Esophagus (tissue), 2 donors: ENCODE results near the gene GNMT. TPM values are rescaled to one million over a fixed set of nuclear protein-coding genes. Genes with fewer than 3 reads are reported as not detected.

ENCODE experiments used
- H3K27ac ChIP-seq, 2 donors: one replicate each; pipeline ENCODE4 v1.5.1; 2013; ENCODE audit warnings: low read depth in 2 of 2, mild to moderate bottlenecking in 2 of 2, inconsistent platforms in 1 of 2, low read length in 1 of 2, moderate library complexity in 1 of 2
- H3K27me3 ChIP-seq, 2 donors: one replicate each; pipeline ENCODE4 v1.6.1; 2013; ENCODE audit warnings: low read length in 2 of 2, control low read depth in 1 of 2, mild to moderate bottlenecking in 1 of 2; ENCODE audit not compliant: insufficient read depth in 2 of 2, control insufficient read depth in 1 of 2
- H3K36me3 ChIP-seq, 2 donors: one replicate each; pipeline ENCODE4 v1.6.1; 2013; ENCODE audit warnings: low read length in 1 of 2; ENCODE audit not compliant: control insufficient read depth in 2 of 2, insufficient read depth in 2 of 2
- H3K4me1 ChIP-seq, 2 donors: one replicate each; pipeline ENCODE4 v1.6.1; 2013; ENCODE audit warnings: low read length in 1 of 2; ENCODE audit not compliant: control insufficient read depth in 2 of 2, insufficient read depth in 2 of 2
- H3K4me3 ChIP-seq, 2 donors: one replicate each; pipeline ENCODE4 v1.5.1; 2013; ENCODE audit warnings: low read length in 2 of 2, mild to moderate bottlenecking in 2 of 2, low read depth in 1 of 2, moderate library complexity in 1 of 2
- H3K9me3 ChIP-seq, 2 donors: one replicate each; pipeline ENCODE4 v1.6.1; 2013; ENCODE audit warnings: mild to moderate bottlenecking in 2 of 2, low read depth in 1 of 2, low read length in 1 of 2, moderate library complexity in 1 of 2; ENCODE audit not compliant: control insufficient read depth in 2 of 2, insufficient read depth in 1 of 2
- WGBS, 2 donors: extraction: QIAGEN DNeasy Blood & Tissue Kit; methylation state at CpG; one replicate each; pipeline ENCODE4 v1.1.7; 2013; 5-methylcytosine and 5-hydroxymethylcytosine counted together
- polyA plus RNA-seq, 2 donors: library from polyadenylated mRNA; stranded (reverse); fragments of 200-250 nt; gene quantifications; one replicate each; pipeline ENCODE4 v1.2.3, GENCODE V29; 2013
- donor health status: healthy with polysubstance abuse.
- donor health status: Bipolar disorder and iron deficiency.

GNMT gene
- under 1 TPM; 0.18 to 0.67 TPM for polyA plus RNA-seq

DNA sequence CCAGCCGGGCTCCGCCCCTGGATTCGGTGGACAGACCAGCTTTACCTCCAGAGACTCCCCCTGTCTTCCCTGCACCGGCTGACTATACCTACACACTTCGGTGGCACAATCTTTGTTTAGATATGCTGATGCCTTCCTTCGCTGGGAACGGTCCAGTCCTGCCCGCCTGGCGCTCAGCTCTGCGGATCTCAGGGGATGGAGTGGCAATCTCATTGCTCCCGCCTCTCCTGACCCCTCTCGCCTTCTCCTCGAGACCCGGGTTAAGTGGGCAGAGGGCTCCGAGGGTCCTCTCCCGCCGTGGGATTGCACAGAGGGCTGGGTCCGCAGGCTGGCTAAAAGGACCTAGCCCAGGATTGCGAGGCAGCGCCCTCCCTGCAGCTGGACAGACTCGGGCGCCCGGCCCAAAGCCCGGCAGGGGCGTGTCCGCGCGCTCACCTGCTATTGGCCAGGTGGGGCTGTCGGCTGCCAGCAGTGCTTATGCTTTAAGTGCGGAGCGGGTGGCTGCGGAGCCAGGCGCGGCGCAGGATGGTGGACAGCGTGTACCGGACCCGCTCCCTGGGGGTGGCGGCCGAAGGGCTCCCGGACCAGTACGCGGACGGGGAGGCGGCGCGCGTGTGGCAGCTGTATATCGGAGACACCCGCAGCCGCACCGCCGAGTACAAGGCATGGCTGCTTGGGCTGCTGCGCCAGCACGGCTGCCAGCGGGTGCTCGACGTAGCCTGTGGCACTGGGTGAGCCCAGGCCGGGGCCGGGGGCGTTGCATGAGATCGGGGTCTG lies at the start of gene GNMT:
TSS of gene GNMT (plus strand) at position 512 of the 777 bp plus-strand sequence. CDS start at position 526, 14 bp downstream.
- Histone ChIP-seq H3K4me1 (peaks cover 0 to 6% of the 10 kb centered on the region in 2 donors), H3K4me3 (peak within 1 kb of the TSS; percentile 38 to 49), H3K36me3 (peaks cover 4 to 21% of the 10 kb centered on the region in 2 donors), H3K27me3 (no peaks in the 10 kb centered on the region), H3K9me3 (no peaks in the 10 kb centered on the region), H3K27ac (no peak within 1 kb of the TSS)
- WGBS, 2 donors: 4% methylated on average over 58 to 62 of the region's 62 CpGs

DNA sequence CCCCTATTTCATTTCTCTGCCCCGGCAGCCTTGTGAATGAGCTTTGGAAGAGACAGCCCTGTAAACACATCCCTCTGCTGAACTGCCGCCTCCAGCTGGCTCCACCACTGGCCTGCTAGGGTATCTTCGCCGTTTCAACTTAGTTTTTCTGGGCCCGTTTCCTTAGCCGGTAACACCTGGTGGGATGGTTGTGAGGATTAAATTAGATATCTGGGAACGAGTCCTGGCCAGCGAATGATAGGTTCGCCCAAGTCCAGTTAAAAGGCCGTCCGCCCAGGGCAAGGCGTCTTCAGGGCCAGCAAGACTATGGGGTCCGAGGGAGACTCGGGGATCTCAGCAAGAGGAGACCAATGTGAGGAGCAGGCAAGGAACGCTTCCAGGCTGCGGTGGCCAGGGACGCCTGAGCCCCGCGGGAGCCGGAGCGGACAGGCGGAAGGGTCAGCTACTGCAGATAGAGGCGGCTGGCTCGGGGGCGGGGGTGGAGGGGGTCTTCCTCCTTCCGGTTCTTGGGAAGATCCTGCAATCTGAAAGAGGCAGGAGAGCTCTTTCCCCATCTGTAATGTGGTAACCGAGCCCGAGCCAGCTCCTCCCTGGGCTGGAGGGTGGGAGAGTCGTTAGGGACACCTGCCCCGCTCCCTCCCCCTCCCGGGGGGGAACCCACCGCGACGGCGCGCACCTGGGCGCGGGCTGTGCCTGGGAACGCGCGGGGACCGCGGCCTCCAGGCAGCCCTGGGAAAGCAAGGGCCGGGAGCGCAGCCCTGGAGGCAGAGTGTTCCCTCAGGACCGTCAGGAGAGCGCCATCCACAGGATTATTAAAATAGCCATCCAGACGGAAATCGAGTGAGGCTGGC lies 49.2 kb upstream of the GNMT start:
- WGBS, 2 donors: 18 to 21% methylated on average over 48 to 49 of the region's 49 CpGs
- Histone ChIP-seq H3K27ac (no peak overlapping the region), H3K4me3 (no peak overlapping the region), H3K4me1 (no peaks in the 10 kb centered on the region), H3K9me3 (no peaks in the 10 kb centered on the region), H3K36me3 (no peaks in the 10 kb centered on the region), H3K27me3 (no peaks in the 10 kb centered on the region)

DNA sequence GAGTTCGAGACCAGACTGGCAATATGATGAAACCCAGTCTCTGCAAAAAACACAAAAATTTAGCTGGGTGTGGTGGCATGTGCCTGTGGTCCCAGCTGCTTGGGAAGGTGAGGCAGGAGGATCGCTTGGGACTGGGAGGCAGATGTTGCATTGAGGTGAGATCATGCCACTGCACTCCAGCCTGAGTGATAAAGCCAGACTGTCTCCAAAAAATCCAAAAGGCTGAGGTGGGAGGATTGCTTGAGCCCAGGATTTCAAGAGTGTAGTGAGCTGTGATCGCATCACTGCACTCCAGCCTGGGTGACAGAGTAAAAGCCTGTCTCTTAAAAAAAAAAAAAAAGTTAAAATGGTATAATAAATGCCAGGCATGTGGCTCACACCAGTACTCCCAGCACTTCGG lies 46.0 kb upstream of the GNMT start:
- Histone ChIP-seq H3K4me3 (no peak overlapping the region), H3K9me3 (no peaks in the 10 kb centered on the region), H3K36me3 (no peaks in the 10 kb centered on the region), H3K4me1 (no peaks in the 10 kb centered on the region), H3K27ac (no peak overlapping the region), H3K27me3 (no peaks in the 10 kb centered on the region)
- WGBS, 2 donors: 69 to 80% methylated on average over 4 of the region's 4 CpGs

DNA sequence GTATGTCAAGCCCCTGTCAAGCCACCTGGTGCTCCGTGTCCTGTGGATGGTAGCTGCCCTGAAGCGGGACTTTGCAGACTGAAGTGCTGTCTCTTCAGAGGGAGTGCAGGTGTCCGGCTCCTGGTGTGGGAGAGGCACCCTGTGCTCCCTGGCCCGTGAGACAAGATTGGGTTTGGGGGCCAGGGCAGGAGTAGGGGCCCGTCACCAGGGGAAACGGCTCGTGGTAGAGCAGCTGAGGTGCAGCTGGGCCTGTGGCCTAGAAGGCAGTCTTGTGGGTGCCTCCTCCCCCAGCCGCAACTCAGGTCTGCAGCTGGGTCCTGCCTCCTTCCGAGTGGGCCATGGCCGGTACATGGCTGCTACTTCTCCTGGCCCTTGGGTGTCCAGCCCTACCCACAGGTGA lies 44.8 kb upstream of the GNMT start, which contains the start of gene PTCRA:
TSS of gene PTCRA (plus strand) at position 322 of the 400 bp plus-strand sequence. CDS start at position 339, 17 bp downstream.
- no peaks in the 10 kb centered on the region for H3K36me3 ChIP-seq
- H3K4me3 ChIP-seq: no peak within 1 kb of the TSS
- H3K9me3 ChIP-seq: no peaks in the 10 kb centered on the region
- no peak within 1 kb of the TSS for H3K27ac ChIP-seq
- WGBS, 2 donors: 79 to 81% methylated on average over 7 to 10 of the region's 10 CpGs
- H3K27me3 ChIP-seq: no peaks in the 10 kb centered on the region
- H3K4me1 ChIP-seq: peaks cover 0 to 2% of the 10 kb centered on the region in 2 donors

DNA sequence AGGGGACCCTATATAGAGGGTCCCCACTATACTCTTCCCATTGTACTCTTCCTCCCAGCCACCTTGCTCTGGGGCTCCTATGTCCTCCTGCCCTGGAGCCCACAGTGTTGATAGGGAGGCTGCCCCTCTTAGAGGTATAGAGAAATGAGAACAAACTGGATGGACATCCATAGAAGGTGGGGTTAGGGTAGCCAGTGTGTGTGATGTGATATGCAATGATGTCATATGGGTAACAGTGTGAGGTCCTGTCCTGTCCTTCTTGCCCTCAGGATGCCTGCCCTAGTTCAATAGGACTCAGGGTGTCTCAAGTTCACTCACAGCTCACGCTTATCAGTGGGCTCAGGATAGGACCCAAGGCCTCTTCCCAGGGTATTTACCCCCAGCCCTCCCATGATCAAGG lies 44.3 kb upstream of the GNMT start:
- no peak overlapping the region for H3K4me3 ChIP-seq
- H3K4me1 ChIP-seq: peaks cover 0 to 2% of the 10 kb centered on the region in 2 donors
- no peaks in the 10 kb centered on the region for H3K27me3 ChIP-seq
- WGBS, 2 donors: 91% methylated on average over 1 of the region's 1 CpG
- H3K36me3 ChIP-seq: no peaks in the 10 kb centered on the region
- no peak overlapping the region for H3K27ac ChIP-seq
- no peaks in the 10 kb centered on the region for H3K9me3 ChIP-seq

DNA sequence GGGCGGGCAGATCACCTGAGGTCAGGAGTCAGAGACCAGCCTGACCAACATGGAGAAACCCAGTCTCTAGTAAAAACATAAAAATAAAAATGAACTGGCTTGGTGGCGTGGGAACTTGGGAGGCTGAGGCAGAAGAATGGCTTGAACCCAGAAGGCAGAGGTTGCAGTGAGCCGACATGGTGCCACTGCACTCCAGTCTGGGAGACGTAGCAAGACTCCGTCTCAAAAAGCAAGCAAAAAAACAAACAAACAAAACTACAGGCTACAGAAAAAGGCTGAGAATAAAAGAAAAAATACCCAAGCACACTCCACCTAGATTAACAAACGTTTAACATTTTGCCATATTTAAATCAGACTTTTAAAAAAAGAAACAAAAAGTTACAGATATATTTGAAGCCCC lies 38.8 kb upstream of the GNMT start:
- no peak overlapping the region for H3K27ac ChIP-seq
- peaks cover 0 to 2% of the 10 kb centered on the region in 2 donors for H3K4me1 ChIP-seq
- H3K4me3 ChIP-seq: no peak overlapping the region
- no peaks in the 10 kb centered on the region for H3K27me3 ChIP-seq
- no peaks in the 10 kb centered on the region for H3K9me3 ChIP-seq
- 75 to 80% methylated on average over 6 of the region's 6 CpGs for WGBS, 2 donors
- no peaks in the 10 kb centered on the region for H3K36me3 ChIP-seq

DNA sequence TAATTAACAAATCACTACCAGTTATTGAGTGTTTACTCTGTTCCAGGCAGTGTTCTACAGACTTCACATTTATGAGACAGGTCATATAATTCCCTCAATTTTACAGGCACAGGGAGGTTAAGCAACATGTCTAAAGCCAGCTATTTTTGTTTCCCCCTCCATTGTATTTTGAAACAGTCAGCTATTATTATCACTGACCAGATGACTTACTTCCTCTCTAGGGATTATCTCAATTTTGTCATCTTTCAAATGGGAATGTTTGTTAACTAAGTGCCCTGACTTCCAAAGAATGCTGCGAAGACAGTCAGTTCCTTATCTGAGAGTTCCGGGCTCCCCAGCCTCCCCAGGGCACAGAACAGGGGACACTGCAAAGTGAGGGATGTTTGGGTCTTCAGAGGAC lies 36.9 kb upstream of the GNMT start:
- Histone ChIP-seq H3K27me3 (no peaks in the 10 kb centered on the region), H3K27ac (no peak overlapping the region), H3K4me1 (peaks cover 0 to 2% of the 10 kb centered on the region in 2 donors), H3K4me3 (no peak overlapping the region), H3K9me3 (no peaks in the 10 kb centered on the region), H3K36me3 (no peaks in the 10 kb centered on the region)
- 76 to 80% methylated on average over 2 of the region's 2 CpGs for WGBS, 2 donors

DNA sequence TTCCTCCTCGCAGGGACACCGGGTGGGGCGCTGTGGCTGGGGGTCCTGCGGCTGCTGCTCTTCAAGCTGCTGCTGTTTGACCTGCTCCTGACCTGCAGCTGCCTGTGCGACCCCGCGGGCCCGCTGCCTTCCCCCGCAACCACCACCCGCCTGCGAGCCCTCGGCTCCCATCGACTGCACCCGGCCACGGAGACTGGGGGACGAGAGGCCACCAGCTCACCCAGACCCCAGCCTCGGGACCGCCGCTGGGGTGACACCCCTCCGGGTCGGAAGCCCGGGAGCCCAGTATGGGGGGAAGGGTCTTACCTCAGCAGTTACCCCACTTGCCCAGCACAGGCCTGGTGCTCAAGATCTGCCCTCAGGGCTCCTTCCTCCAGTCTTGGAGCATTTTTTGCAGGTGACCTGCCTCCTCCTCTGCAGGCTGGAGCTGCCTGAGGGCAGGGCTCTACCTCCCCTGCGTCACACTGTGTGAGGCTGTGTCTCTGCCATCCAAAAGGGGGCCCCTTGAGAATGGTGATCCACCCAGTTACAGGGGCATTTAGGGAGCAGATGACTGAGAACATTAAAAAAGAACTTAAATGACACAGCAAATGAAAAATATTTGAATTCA lies 35.2 kb upstream of the GNMT start:
- H3K4me1 ChIP-seq: no peaks in the 10 kb centered on the region
- 46 to 62% methylated on average over 20 to 23 of the region's 23 CpGs for WGBS, 2 donors

DNA sequence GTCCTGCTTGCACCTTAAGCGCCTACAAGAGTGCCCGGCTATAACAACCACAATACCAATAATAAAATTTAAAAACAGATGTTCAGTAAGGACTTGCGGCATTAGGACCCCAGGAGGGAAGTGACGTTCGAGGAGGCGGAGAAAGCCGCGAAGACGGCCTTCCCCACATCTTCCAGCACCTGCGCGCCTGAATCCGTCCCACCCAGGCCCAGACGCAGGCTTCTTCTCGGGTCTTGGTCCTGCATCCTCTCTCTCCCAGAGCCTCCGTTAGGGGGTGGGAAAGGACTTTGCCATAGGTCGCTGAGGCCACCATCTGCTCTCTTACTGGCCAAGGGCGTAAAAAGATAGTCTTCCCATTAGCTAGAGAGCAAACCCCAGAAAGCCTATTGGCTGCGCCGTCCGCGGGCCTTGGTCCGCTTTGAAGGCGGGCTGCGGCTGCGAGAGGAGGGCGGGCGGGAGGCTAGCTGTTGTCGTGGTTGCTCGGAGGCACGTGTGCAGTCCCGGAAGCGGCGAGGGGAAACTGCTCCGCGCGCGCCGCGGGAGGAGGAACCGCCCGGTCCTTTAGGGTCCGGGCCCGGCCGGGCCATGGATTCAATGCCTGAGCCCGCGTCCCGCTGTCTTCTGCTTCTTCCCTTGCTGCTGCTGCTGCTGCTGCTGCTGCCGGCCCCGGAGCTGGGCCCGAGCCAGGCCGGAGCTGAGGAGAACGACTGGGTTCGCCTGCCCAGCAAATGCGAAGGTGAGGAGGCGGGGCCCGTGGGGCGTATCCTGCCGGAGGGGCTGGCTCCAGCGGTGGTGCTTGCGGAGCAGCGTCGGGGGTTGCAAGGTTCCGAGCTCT lies 31.4 kb upstream of the GNMT start, which contains the start of gene CNPY3:
TSS of gene CNPY3 (plus strand) at position 495 of the 835 bp plus-strand sequence. CDS start at position 586, 91 bp downstream.
- Histone ChIP-seq H3K36me3 (peaks cover 0 to under 1% of the 10 kb centered on the region in 2 donors), H3K4me1 (no peaks in the 10 kb centered on the region), H3K27me3 (no peaks in the 10 kb centered on the region), H3K27ac (peak within 1 kb of the TSS; percentile 94 to 97), H3K4me3 (peak within 1 kb of the TSS; percentile 67 to 78), H3K9me3 (no peaks in the 10 kb centered on the region)
- WGBS, 2 donors: 0 to 1% methylated on average over 61 to 63 of the region's 63 CpGs

More for the DNA sequence above, 35.2 kb upstream of the GNMT start:
- no peak overlapping the region for H3K27ac ChIP-seq
- no peaks in the 10 kb centered on the region for H3K36me3 ChIP-seq
- H3K27me3 ChIP-seq: no peaks in the 10 kb centered on the region
- no peaks in the 10 kb centered on the region for H3K9me3 ChIP-seq
- no peak overlapping the region for H3K4me3 ChIP-seq
